H1 (cell line): ENCODE results near the gene MST1R.

Source experiments
- ATF3 ChIP-seq: IDR thresholded peaks from 2 replicates; pipeline ENCODE4 v1.6.1; 2011; ENCODE audit warnings: low read depth, mild to moderate bottlenecking, low read length; ENCODE audit not compliant: insufficient read depth
- CTCF ChIP-seq, 3 experiments: IDR thresholded peaks; 1 replicate in 2 of 3; 2 replicates in 1 of 3; pipeline versions ENCODE4 v1.5.1 to v1.6.1; 2011; ENCODE audit warnings: low read length in 3 of 3, mild to moderate bottlenecking in 3 of 3, inconsistent platforms in 2 of 3, low read depth in 1 of 3, moderate library complexity in 1 of 3; ENCODE audit not compliant: insufficient read depth in 1 of 3; ENCODE audit errors: control extremely low read depth in 1 of 3
- EGR1 ChIP-seq: IDR thresholded peaks from 2 replicates; pipeline ENCODE4 v1.6.1; 2011; ENCODE audit warnings: low read depth, low read length, borderline replicate concordance
- GABPA ChIP-seq: IDR thresholded peaks from 2 replicates; pipeline ENCODE4 v1.6.1; 2011; ENCODE audit warnings: mild to moderate bottlenecking, low read length, moderate library complexity, borderline replicate concordance; ENCODE audit not compliant: insufficient read depth
- JUN ChIP-seq: IDR thresholded peaks from 2 replicates; pipeline ENCODE4 v1.6.1; 2011; ENCODE audit warnings: low read depth, mild to moderate bottlenecking, improper control_type of control experiment, low read length
- KDM4A ChIP-seq: IDR thresholded peaks from one replicate; pipeline ENCODE4 v1.7.1; 2012; ENCODE audit warnings: low read depth, mild to moderate bottlenecking, moderate library complexity, low read length, inconsistent platforms; ENCODE audit not compliant: severe bottlenecking
- POLR2A ChIP-seq, 2 experiments: IDR thresholded peaks; 1 replicate in 1 of 2; 2 replicates in 1 of 2; pipeline ENCODE4 v1.6.1; 2011; ENCODE audit warnings: low read depth in 2 of 2, low read length in 2 of 2, mild to moderate bottlenecking in 2 of 2; ENCODE audit errors: control extremely low read depth in 1 of 2
- SP1 ChIP-seq: IDR thresholded peaks from 2 replicates; pipeline ENCODE4 v1.6.1; 2011; ENCODE audit warnings: low read depth, low read length
- TEAD4 ChIP-seq: IDR thresholded peaks from 2 replicates; pipeline ENCODE4 v1.6.1; 2012; ENCODE audit warnings: low read depth, low read length, inconsistent platforms, mixed read lengths
- ZNF274 ChIP-seq: IDR thresholded peaks from 2 replicates; pipeline ENCODE4 v1.7.0; 2012; ENCODE audit warnings: low read length, borderline replicate concordance; ENCODE audit errors: extremely low read depth

GRCh38 chr3:49911611-49912010, 7.9 kb upstream of the MST1R start:
- no peak for TF ChIP-seq SP1
- TF ChIP-seq JUN: no peak
- no peak for TF ChIP-seq GABPA
- no peak for TF ChIP-seq ATF3
- no peak for TF ChIP-seq EGR1
- TF ChIP-seq TEAD4: no peak
- no peak for TF ChIP-seq KDM4A
- TF ChIP-seq ZNF274: no peak
- no peak for TF ChIP-seq CTCF (IDR thresholded peaks at IDR 0.05; ENCODE audit: control extremely low read depth in 1 of 3, insufficient read depth in 1 of 3, low read depth in 1 of 3, low read length in 3 of 3)
- no peak for TF ChIP-seq POLR2A (IDR thresholded peaks at IDR 0.05; ENCODE audit: control extremely low read depth in 1 of 2, low read depth in 2 of 2, low read length in 2 of 2)
